Neural cell (in vitro differentiated cells): Measurements from ENCODE around the gene NUP62. TPM values are rescaled to one million over a fixed set of nuclear protein-coding genes. Genes with fewer than 3 reads are reported as not detected.

Experiments used
- H2AFZ ChIP-seq: fragments of 200-600, 300-800 bp; sonication (generic), shearing (Covaris generic); 2 replicates; pipeline ENCODE4 v1.6.0; 2014; ENCODE audit warnings: low read depth, mild to moderate bottlenecking, antibody characterized with exemption, low read length, moderate library complexity
- H3F3A ChIP-seq: fragments of 200-600 bp; shearing (Covaris generic); 2 replicates; pipeline ENCODE4 v1.6.1; 2016; ENCODE audit warnings: mild to moderate bottlenecking, moderate library complexity, mixed read lengths, antibody characterized with exemption, low read length; ENCODE audit not compliant: insufficient read depth, poor library complexity, severe bottlenecking
- H3K27ac ChIP-seq: fragments of 200-600, 300-800 bp; sonication (generic), shearing (Covaris generic); 2 replicates; pipeline ENCODE4 v1.5.1; 2014; ENCODE audit warnings: mild to moderate bottlenecking, low read length, moderate library complexity
- H3K27me3 ChIP-seq: fragments of 300-800, 200-600 bp; sonication (generic), shearing (Covaris generic); 2 replicates; pipeline ENCODE4 v1.6.0; 2014; ENCODE audit warnings: mild to moderate bottlenecking, low read depth, low read length, moderate library complexity; ENCODE audit not compliant: insufficient read depth
- H3K36me3 ChIP-seq: fragments of 300-800, 200-600 bp; sonication (generic), shearing (Covaris generic); 2 replicates; pipeline ENCODE4 v1.5.1; 2014; ENCODE audit warnings: mild to moderate bottlenecking, antibody characterized with exemption, low read length, moderate library complexity; ENCODE audit not compliant: insufficient read depth
- H3K4me2 ChIP-seq: fragments of 300-800, 200-600 bp; sonication (generic), shearing (Covaris generic); 2 replicates; pipeline ENCODE4 v1.6.0; 2014; ENCODE audit warnings: mild to moderate bottlenecking, low read length
- H3K4me3 ChIP-seq: fragments of 300-800, 200-600 bp; sonication (generic), shearing (Covaris generic); 2 replicates; pipeline ENCODE4 v1.5.1; 2014; ENCODE audit warnings: mild to moderate bottlenecking, low read length, moderate library complexity
- H3K79me2 ChIP-seq: fragments of 200-600 bp; shearing (Covaris generic); replicated peaks from 2 replicates; pipeline ENCODE4 v1.6.0; 2014; ENCODE audit warnings: mild to moderate bottlenecking, low read length, moderate library complexity; ENCODE audit not compliant: insufficient read depth
- H3K9ac ChIP-seq: fragments of 300-800, 200-600 bp; sonication (generic), shearing (Covaris generic); 2 replicates; pipeline ENCODE4 v1.6.1; 2016; ENCODE audit warnings: mild to moderate bottlenecking, low read length, mixed read lengths
- H3K9me2 ChIP-seq: fragments of 200-600 bp; shearing (Covaris generic); 2 replicates; pipeline ENCODE4 v1.6.1; 2016; ENCODE audit warnings: mild to moderate bottlenecking, low read length, mixed read lengths; ENCODE audit not compliant: insufficient read depth
- H3K9me3 ChIP-seq: fragments of 200-600, 300-800 bp; sonication (generic), shearing (Covaris generic); 2 replicates; pipeline ENCODE4 v1.6.1; 2016; ENCODE audit warnings: mild to moderate bottlenecking, mixed run types, low read length, moderate library complexity, mixed read lengths
- H4K20me1 ChIP-seq: fragments of 200-600 bp; shearing (Covaris generic); 2 replicates; pipeline ENCODE4 v1.6.1; 2016; ENCODE audit warnings: mild to moderate bottlenecking, mixed run types; ENCODE audit not compliant: insufficient read depth
- EP300 ChIP-seq: fragments of 450-650 bp; conservative IDR thresholded peaks from 2 replicates; pipeline ENCODE4 v1.6.1; 2014; ENCODE audit warnings: antibody characterized with exemption, mild to moderate bottlenecking, moderate library complexity; ENCODE audit not compliant: poor library complexity, severe bottlenecking
- EZH2 ChIP-seq: fragments of 200-600, 300-800 bp; shearing (Covaris generic), sonication (generic); IDR thresholded peaks from 2 replicates; pipeline ENCODE4 v1.6.1; 2014; ENCODE audit warnings: antibody characterized with exemption, low read length, borderline replicate concordance, mild to moderate bottlenecking; ENCODE audit not compliant: insufficient read depth, poor library complexity, severe bottlenecking
- MXI1 ChIP-seq: fragments of 450-650 bp; conservative IDR thresholded peaks from 2 replicates; pipeline ENCODE4 v1.6.1; 2014; ENCODE audit warnings: antibody characterized with exemption, mild to moderate bottlenecking; ENCODE audit not compliant: poor library complexity, severe bottlenecking
- POLR2AphosphoS5 ChIP-seq: IDR thresholded peaks from 2 replicates; pipeline ENCODE4 v1.6.1; 2012
- RAD21 ChIP-seq: fragments of 450-650 bp; conservative IDR thresholded peaks from 2 replicates; pipeline ENCODE4 v1.6.1; 2014; ENCODE audit warnings: antibody characterized with exemption, mild to moderate bottlenecking, moderate library complexity
- SMC3 ChIP-seq: fragments of 450-650 bp; conservative IDR thresholded peaks from 2 replicates; pipeline ENCODE4 v1.6.1; 2014; ENCODE audit warnings: antibody characterized with exemption, mild to moderate bottlenecking, moderate library complexity; ENCODE audit not compliant: poor library complexity
- TAF1 ChIP-seq: IDR thresholded peaks from 2 replicates; pipeline ENCODE4 v1.6.1; 2012; ENCODE audit warnings: low read depth
- polyA plus RNA-seq: library from polyadenylated mRNA; depleted of rRNA; stranded (reverse); fragments of >200 nt; gene quantifications from 2 replicates; pipeline ENCODE4 v1.2.3, GENCODE V29; 2014
- TF ChIP-seq, protein P1 (sequence below): IDR thresholded peaks from 2 replicates; pipeline ENCODE4 v1.6.1; 2012; ENCODE audit warnings: borderline replicate concordance
- TF ChIP-seq, protein P2 (sequence below): fragments of 450-650 bp; IDR thresholded peaks from 2 replicates; pipeline ENCODE4 v1.5.1; 2014; ENCODE audit warnings: antibody characterized with exemption, mild to moderate bottlenecking, moderate library complexity; ENCODE audit not compliant: poor library complexity, severe bottlenecking

Gene NUP62
- polyA plus RNA-seq, 1 donor from 2014 or later: 24.9 TPM

DNA sequence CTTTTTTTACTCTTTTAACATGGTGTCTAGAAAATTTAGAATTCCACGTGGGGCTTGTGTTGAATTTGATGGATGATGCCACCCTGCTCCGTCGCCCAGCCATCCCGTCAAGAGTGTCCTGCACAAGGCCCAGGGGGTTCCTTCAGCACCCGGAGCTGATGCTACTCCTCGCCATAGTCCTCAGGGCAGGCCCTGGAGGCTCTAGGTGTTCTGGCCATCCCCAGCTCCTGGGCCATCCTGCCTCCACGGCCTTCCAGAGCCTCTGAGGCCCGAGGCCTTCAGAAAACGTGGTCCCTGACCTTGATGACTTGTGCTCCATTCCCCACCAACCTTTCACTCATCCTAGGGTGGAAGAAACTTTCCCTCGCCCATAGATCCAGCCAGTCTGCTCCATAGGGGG, 55.5 kb downstream of the NUP62 start:
- H3K27ac ChIP-seq: no peak overlapping the region
- no peaks in the 10 kb centered on the region for H4K20me1 ChIP-seq
- H3K9ac ChIP-seq: no peak overlapping the region
- H3K4me2 ChIP-seq: no peak overlapping the region
- H3F3A ChIP-seq: no peaks in the 10 kb centered on the region
- no peak overlapping the region for H3K4me3 ChIP-seq
- H3K79me2 ChIP-seq: peaks cover 14% of the 10 kb centered on the region
- no peaks in the 10 kb centered on the region for H3K9me2 ChIP-seq
- H3K9me3 ChIP-seq: no peaks in the 10 kb centered on the region
- H2AFZ ChIP-seq: no peak overlapping the region
- TF ChIP-seq, protein P1, sequence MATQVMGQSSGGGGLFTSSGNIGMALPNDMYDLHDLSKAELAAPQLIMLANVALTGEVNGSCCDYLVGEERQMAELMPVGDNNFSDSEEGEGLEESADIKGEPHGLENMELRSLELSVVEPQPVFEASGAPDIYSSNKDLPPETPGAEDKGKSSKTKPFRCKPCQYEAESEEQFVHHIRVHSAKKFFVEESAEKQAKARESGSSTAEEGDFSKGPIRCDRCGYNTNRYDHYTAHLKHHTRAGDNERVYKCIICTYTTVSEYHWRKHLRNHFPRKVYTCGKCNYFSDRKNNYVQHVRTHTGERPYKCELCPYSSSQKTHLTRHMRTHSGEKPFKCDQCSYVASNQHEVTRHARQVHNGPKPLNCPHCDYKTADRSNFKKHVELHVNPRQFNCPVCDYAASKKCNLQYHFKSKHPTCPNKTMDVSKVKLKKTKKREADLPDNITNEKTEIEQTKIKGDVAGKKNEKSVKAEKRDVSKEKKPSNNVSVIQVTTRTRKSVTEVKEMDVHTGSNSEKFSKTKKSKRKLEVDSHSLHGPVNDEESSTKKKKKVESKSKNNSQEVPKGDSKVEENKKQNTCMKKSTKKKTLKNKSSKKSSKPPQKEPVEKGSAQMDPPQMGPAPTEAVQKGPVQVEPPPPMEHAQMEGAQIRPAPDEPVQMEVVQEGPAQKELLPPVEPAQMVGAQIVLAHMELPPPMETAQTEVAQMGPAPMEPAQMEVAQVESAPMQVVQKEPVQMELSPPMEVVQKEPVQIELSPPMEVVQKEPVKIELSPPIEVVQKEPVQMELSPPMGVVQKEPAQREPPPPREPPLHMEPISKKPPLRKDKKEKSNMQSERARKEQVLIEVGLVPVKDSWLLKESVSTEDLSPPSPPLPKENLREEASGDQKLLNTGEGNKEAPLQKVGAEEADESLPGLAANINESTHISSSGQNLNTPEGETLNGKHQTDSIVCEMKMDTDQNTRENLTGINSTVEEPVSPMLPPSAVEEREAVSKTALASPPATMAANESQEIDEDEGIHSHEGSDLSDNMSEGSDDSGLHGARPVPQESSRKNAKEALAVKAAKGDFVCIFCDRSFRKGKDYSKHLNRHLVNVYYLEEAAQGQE: no peak
- TF ChIP-seq TAF1 (no peak), POLR2AphosphoS5 (no peak), MXI1 (no peak), EZH2 (no peak), EP300 (no peak), SMC3 (no peak), RAD21 (no peak)
- TF ChIP-seq, protein P2, sequence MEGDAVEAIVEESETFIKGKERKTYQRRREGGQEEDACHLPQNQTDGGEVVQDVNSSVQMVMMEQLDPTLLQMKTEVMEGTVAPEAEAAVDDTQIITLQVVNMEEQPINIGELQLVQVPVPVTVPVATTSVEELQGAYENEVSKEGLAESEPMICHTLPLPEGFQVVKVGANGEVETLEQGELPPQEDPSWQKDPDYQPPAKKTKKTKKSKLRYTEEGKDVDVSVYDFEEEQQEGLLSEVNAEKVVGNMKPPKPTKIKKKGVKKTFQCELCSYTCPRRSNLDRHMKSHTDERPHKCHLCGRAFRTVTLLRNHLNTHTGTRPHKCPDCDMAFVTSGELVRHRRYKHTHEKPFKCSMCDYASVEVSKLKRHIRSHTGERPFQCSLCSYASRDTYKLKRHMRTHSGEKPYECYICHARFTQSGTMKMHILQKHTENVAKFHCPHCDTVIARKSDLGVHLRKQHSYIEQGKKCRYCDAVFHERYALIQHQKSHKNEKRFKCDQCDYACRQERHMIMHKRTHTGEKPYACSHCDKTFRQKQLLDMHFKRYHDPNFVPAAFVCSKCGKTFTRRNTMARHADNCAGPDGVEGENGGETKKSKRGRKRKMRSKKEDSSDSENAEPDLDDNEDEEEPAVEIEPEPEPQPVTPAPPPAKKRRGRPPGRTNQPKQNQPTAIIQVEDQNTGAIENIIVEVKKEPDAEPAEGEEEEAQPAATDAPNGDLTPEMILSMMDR: no peak
- no peaks in the 10 kb centered on the region for H3K36me3 ChIP-seq
- H3K27me3 ChIP-seq: no peaks in the 10 kb centered on the region

DNA sequence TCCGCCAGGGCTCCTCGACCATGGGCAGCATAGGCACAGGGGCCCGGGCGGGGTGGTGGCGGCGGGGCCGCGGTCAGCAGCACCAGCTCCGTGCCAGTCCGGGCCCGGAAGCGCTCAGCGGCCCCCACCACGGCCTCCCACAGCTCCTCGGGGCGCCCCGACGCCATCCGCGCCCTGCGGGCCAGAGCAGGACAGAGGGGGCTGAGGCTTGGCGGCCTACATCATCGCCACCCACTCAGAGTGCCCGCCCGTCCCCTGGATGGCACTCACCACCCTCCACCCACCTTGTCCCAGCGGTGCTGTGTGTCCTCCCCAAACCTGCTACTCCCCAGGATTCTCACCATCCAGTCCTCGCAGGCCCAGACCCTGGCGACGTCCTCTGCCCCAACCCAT, 56.2 kb downstream of the NUP62 start:
- Histone ChIP-seq H3K79me2 (peaks cover 14% of the 10 kb centered on the region), H3K36me3 (no peaks in the 10 kb centered on the region), H2AFZ (no peak overlapping the region), H3K27ac (no peak overlapping the region), H3F3A (no peaks in the 10 kb centered on the region), H3K9me2 (no peaks in the 10 kb centered on the region), H4K20me1 (no peaks in the 10 kb centered on the region), H3K4me3 (no peak overlapping the region), H3K9ac (no peak overlapping the region), H3K27me3 (no peaks in the 10 kb centered on the region), H3K9me3 (no peaks in the 10 kb centered on the region), H3K4me2 (no peak overlapping the region)
- TF ChIP-seq RAD21: no peak
- TF ChIP-seq MXI1: no peak
- TF ChIP-seq, protein P1: no peak
- TF ChIP-seq, protein P2: no peak
- TF ChIP-seq SMC3: no peak
- TF ChIP-seq EZH2: no peak
- TF ChIP-seq TAF1: no peak
- TF ChIP-seq EP300: no peak
- no peak for TF ChIP-seq POLR2AphosphoS5
